Measurements from ENCODE around the gene C1QTNF12. TPM values are rescaled to one million over a fixed set of nuclear protein-coding genes. Genes with fewer than 3 reads are reported as not detected.

The C1QTNF12 gene
- total RNA-seq, 1 experiment from 2014 or later, result 4.4 TPM

DNA sequence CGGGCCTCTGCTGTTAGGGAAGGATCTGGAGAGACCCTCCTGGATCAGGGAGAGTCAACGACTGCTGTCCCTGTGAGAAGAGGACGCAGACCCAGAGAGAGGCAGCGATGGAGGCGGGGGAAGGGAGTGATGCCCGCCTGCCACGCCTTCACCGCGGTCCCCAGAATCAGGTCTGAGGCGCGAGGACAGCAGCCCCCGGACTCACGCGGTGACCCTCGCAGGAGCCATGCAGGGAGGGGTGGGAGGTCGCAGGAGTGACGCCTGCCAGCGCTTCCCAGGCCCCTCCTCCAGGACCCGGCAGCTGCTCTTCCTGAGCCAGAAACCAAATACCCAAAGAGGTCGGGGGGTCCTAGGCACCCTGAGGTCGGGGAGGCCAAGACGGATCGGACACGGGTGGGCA, 26.3 kb downstream of the C1QTNF12 start:
- Histone ChIP-seq H3K56ac (ENCODE audit: insufficient read length, low read depth, low read length) (no peak overlapping the region), H2BK20ac (ENCODE audit: low read depth, low read length, poor library complexity, severe bottlenecking) (no peak overlapping the region), H3K27me3 (ENCODE audit: insufficient read depth, low read length) (no peaks in the 10 kb centered on the region), H2BK5ac (ENCODE audit: insufficient read length, low read length) (no peak overlapping the region), H3K9me3 (ENCODE audit: control insufficient read depth, low read depth, low read length) (no peaks in the 10 kb centered on the region), H4K5ac (ENCODE audit: insufficient read length, low read depth, low read length) (no peak overlapping the region), H3K4me1 (ENCODE audit: insufficient read depth, low read length) (no peaks in the 10 kb centered on the region), H4K91ac (ENCODE audit: insufficient read length, low read depth, low read length) (no peak overlapping the region), H3K79me2 (ENCODE audit: insufficient read depth, low read length) (no peaks in the 10 kb centered on the region), H3K4me2 (ENCODE audit: insufficient read depth, insufficient read length, low read length) (no peak overlapping the region), H2BK12ac (ENCODE audit: insufficient read length, low read depth, low read length) (no peak overlapping the region), H3K27ac (ENCODE audit: insufficient read length, low read depth, low read length) (no peak overlapping the region), H3K9ac (ENCODE audit: extremely low read depth, insufficient read length, low read length) (no peak overlapping the region), H2AFZ (ENCODE audit: low read length) (no peak overlapping the region), H3T11ph (ENCODE audit: low read length) (no peak overlapping the region), H2AK5ac (ENCODE audit: insufficient read length, low read length) (no peak overlapping the region), H3K79me1 (ENCODE audit: insufficient read depth, low read depth, low read length, poor library complexity, severe bottlenecking) (no peaks in the 10 kb centered on the region), H2BK15ac (ENCODE audit: low read depth, low read length) (no peak overlapping the region), H4K20me1 (ENCODE audit: control insufficient read depth, insufficient read depth, insufficient read length) (no peaks in the 10 kb centered on the region), H3K23me2 (ENCODE audit: insufficient read length, low read depth, low read length, poor library complexity, severe bottlenecking) (no peaks in the 10 kb centered on the region), H3K14ac (ENCODE audit: insufficient read depth, low read length) (no peak overlapping the region), H2BK120ac (ENCODE audit: low read depth, low read length, poor library complexity, severe bottlenecking) (no peak overlapping the region), H3K4ac (ENCODE audit: low read depth, low read length) (no peak overlapping the region), H4K8ac (replicated peaks; ENCODE audit: insufficient read length, low read depth, low read length) (no peak overlapping the region), H3K18ac (ENCODE audit: insufficient read length, low read depth, low read length) (no peak overlapping the region), H3K23ac (ENCODE audit: insufficient read length, low read depth, low read length) (no peak overlapping the region)
- no peak for DNase-seq
- H3K36me3 Mint-ChIP-seq (ENCODE audit: insufficient read depth in 1 of 3, low read depth in 3 of 3), result peaks cover 23 to 56% (median 42%) of the 10 kb centered on the region in 3 experiments
- H3K4me1 Mint-ChIP-seq, result peaks cover 0 to 4% of the 10 kb centered on the region in 2 experiments; a peak in 1 of 4 replicates
- peak overlapping the region in 1 of 3 experiments; percentile 31; a peak in 2 of 7 replicates for H3K27ac Mint-ChIP-seq
- no CpG with 5 or more reads among the region's 24 CpGs for WGBS (ENCODE audit: extremely low coverage, insufficient read length, low lambda C conversion rate)
- H3K27me3 Mint-ChIP-seq (ENCODE audit: low read depth), result no peaks in the 10 kb centered on the region; the same call in 1 of the 2 replicates
- TF ChIP-seq, protein P1, sequence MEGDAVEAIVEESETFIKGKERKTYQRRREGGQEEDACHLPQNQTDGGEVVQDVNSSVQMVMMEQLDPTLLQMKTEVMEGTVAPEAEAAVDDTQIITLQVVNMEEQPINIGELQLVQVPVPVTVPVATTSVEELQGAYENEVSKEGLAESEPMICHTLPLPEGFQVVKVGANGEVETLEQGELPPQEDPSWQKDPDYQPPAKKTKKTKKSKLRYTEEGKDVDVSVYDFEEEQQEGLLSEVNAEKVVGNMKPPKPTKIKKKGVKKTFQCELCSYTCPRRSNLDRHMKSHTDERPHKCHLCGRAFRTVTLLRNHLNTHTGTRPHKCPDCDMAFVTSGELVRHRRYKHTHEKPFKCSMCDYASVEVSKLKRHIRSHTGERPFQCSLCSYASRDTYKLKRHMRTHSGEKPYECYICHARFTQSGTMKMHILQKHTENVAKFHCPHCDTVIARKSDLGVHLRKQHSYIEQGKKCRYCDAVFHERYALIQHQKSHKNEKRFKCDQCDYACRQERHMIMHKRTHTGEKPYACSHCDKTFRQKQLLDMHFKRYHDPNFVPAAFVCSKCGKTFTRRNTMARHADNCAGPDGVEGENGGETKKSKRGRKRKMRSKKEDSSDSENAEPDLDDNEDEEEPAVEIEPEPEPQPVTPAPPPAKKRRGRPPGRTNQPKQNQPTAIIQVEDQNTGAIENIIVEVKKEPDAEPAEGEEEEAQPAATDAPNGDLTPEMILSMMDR (conservative IDR thresholded peaks at IDR 0.05), result no peak
- H3K9me3 Mint-ChIP-seq, result no peaks in the 10 kb centered on the region; a peak in 1 of 5 replicates
- no peak overlapping the region for H3K4me3 Mint-ChIP-seq
